GM12878 (cell line): Measurements from ENCODE around the gene ZKSCAN1. TPM values are rescaled to one million over a fixed set of nuclear protein-coding genes. Genes with fewer than 3 reads are reported as not detected.
A peak's percentile ranks its signal among the peaks of the same experiment; 100 is the strongest.

ENCODE experiments used
- ATAC-seq: fragments of 200-7000 bp; cut with Tn5 transposase; 3 replicates; pipeline ENCODE4 v1.9.1; 2020; ENCODE audit warnings: mild to moderate bottlenecking, moderate library complexity
- BruUV-seq: library from RNA; stranded (reverse); fragments of 400-500 nt; replicated peaks from 2 replicates; lab custom pipeline; 2021; lab: Mats Ljungman, UMichigan
- CTCF ChIA-PET: fragments of 300-600 bp; sonication (Branson Sonifier 250); formaldehyde crosslinking; extraction: SDS; loops from one replicate; lab custom pipeline; 2021; ENCODE audit warnings: inconsistent platforms; lab: Yijun Ruan, JAX
- POLR2A ChIA-PET: fragments of 350-600 bp; formaldehyde crosslinking; extraction: SDS; loops from one replicate; lab custom pipeline; 2021; ENCODE audit warnings: inconsistent platforms; lab: Charles Lee
- RAD21 ChIA-PET: fragments of 300-600 bp; sonication (Branson Sonifier 250); formaldehyde crosslinking; loops from one replicate; lab custom pipeline; 2023; ENCODE audit warnings: antibody characterized with exemption; ENCODE audit not compliant: unreplicated experiment; lab: Charles Lee
- SMC1A ChIA-PET: fragments of 300-600 bp; sonication (Branson Sonifier 250); formaldehyde crosslinking; loops from one replicate; lab custom pipeline; 2023; ENCODE audit not compliant: unreplicated experiment, uncharacterized antibody; lab: Charles Lee
- DNase-seq: peaks from one replicate; pipeline ENCODE4 v3.0.0-alpha.2; 2011; ENCODE audit warnings: low read depth, low spot score
- FAIRE-seq: peaks from 3 replicates; lab custom pipeline; 2011; peaks lifted over from hg19 to GRCh38; lab: Jason Lieb, UNC
- H2AFZ ChIP-seq: 2 replicates; pipeline ENCODE4 v1.6.0; 2011; ENCODE audit warnings: low read depth, low read length, control low read depth; ENCODE audit not compliant: control insufficient read depth
- H3K27ac ChIP-seq: 2 replicates; pipeline ENCODE4 v1.5.1; 2011; ENCODE audit warnings: control low read depth; ENCODE audit not compliant: control insufficient read depth, insufficient read depth
- H3K27me3 ChIP-seq, 2 experiments: replicated peaks in 1 of 2; 2 replicates each; pipeline versions ENCODE4 v1.6.0 to v1.6.1; 2011; ENCODE audit warnings: low read length in 1 of 2; ENCODE audit not compliant: control insufficient read depth in 2 of 2, insufficient read depth in 2 of 2
- H3K36me3 ChIP-seq, 2 experiments: 2 replicates each; pipeline ENCODE4 v1.5.1; 2011; ENCODE audit warnings: low read length in 1 of 2; ENCODE audit not compliant: control insufficient read depth in 2 of 2, insufficient read depth in 2 of 2
- H3K4me1 ChIP-seq: 2 replicates; pipeline ENCODE4 v1.6.1; 2011; ENCODE audit warnings: mild to moderate bottlenecking, low read length, moderate library complexity, mixed read lengths; ENCODE audit not compliant: control insufficient read depth, insufficient read depth
- H3K4me2 ChIP-seq: 2 replicates; pipeline ENCODE4 v1.6.0; 2011; ENCODE audit warnings: control low read depth; ENCODE audit not compliant: control insufficient read depth, insufficient read depth
- H3K4me3 ChIP-seq: fragments of 200-600 bp; sonication (generic); 2 replicates; pipeline ENCODE4 v1.5.1; 2016
- H3K79me2 ChIP-seq: 2 replicates; pipeline ENCODE4 v1.6.0; 2011; ENCODE audit warnings: low read length; ENCODE audit not compliant: control insufficient read depth, insufficient read depth
- H3K9ac ChIP-seq: 2 replicates; pipeline ENCODE4 v1.8.0; 2011; ENCODE audit warnings: low read length, control low read depth, mixed read lengths; ENCODE audit not compliant: control insufficient read depth, insufficient read depth
- H3K9me3 ChIP-seq: replicated peaks from 3 replicates; pipeline ENCODE4 v1.5.1; 2011; ENCODE audit warnings: mild to moderate bottlenecking, low read length; ENCODE audit not compliant: control insufficient read depth, insufficient read depth
- H4K20me1 ChIP-seq: 2 replicates; pipeline ENCODE4 v1.6.0; 2011; ENCODE audit not compliant: control insufficient read depth, insufficient read depth
- BACH1 ChIP-seq: fragments of 450-650 bp; IDR thresholded peaks from 2 replicates; pipeline ENCODE4 v1.6.1; 2017; ENCODE audit warnings: mild to moderate bottlenecking, borderline replicate concordance
- ETV6 ChIP-seq, 2 experiments: fragments of 450-650 bp in 1 of 2; IDR thresholded peaks in 1 of 2; conservative IDR thresholded peaks in 1 of 2; 2 replicates each; pipeline ENCODE4 v1.6.1; 2014; ENCODE audit warnings: antibody characterized with exemption in 1 of 2, borderline replicate concordance in 1 of 2, low read depth in 1 of 2, mild to moderate bottlenecking in 1 of 2, moderate library complexity in 1 of 2
- FOS ChIP-seq: IDR thresholded peaks from 3 replicates; pipeline ENCODE4 v1.6.1; 2011; ENCODE audit warnings: borderline replicate concordance; ENCODE audit not compliant: insufficient read length; ENCODE audit errors: extremely low read depth
- HDAC2 ChIP-seq: fragments of 200-600 bp; sonication (generic); IDR thresholded peaks from 2 replicates; pipeline ENCODE4 v1.6.1; 2017
- IKZF2 ChIP-seq, 2 experiments: fragments of 450-650 bp; IDR thresholded peaks; 2 replicates each; pipeline ENCODE4 v1.6.1; 2017; ENCODE audit warnings: mild to moderate bottlenecking in 2 of 2, moderate library complexity in 2 of 2
- KAT2A ChIP-seq: conservative IDR thresholded peaks from 2 replicates; pipeline ENCODE4 v1.6.1; 2011; ENCODE audit warnings: low read depth, low read length; ENCODE audit not compliant: control insufficient read depth
- LARP7 ChIP-seq: fragments of 450-650 bp; IDR thresholded peaks from 2 replicates; pipeline ENCODE4 v1.6.1; 2017; ENCODE audit warnings: mild to moderate bottlenecking
- MAX ChIP-seq: IDR thresholded peaks from 2 replicates; pipeline ENCODE4 v1.6.1; 2012; ENCODE audit warnings: low read depth, low read length, improper control_type of control experiment
- MEF2A ChIP-seq: IDR thresholded peaks from 2 replicates; pipeline ENCODE4 v1.6.1; 2011; ENCODE audit warnings: low read depth, mild to moderate bottlenecking, low read length, moderate library complexity; ENCODE audit not compliant: insufficient read depth
- MXI1 ChIP-seq: fragments of 150-350 bp; IDR thresholded peaks from 2 replicates; pipeline ENCODE4 v1.6.1; 2011; ENCODE audit warnings: low read depth, mild to moderate bottlenecking, inconsistent platforms, low read length, improper control_type of control experiment
- MYC ChIP-seq: IDR thresholded peaks from 2 replicates; pipeline ENCODE4 v1.6.1; 2011; ENCODE audit warnings: mild to moderate bottlenecking, low read length, moderate library complexity, inconsistent platforms; ENCODE audit not compliant: insufficient read depth, insufficient replicate concordance, insufficient read length, severe bottlenecking
- NFYA ChIP-seq: IDR thresholded peaks from 2 replicates; pipeline ENCODE4 v1.6.1; 2011; ENCODE audit warnings: low read depth, mild to moderate bottlenecking, low read length, improper control_type of control experiment, borderline replicate concordance
- PRDM15 ChIP-seq: fragments of 450-650 bp; formaldehyde crosslinking; IDR thresholded peaks from 2 replicates; pipeline ENCODE4 v1.4.0; 2020; ENCODE audit warnings: mild to moderate bottlenecking, moderate library complexity
- RBBP5 ChIP-seq: fragments of 200-600 bp; sonication (generic); conservative IDR thresholded peaks from 2 replicates; pipeline ENCODE4 v1.6.1; 2016
- SP1 ChIP-seq: IDR thresholded peaks from one replicate; pipeline ENCODE4 v1.6.1; 2011; ENCODE audit warnings: low read depth, low read length
- SREBF2 ChIP-seq: IDR thresholded peaks from 2 replicates; pipeline ENCODE4 v1.6.1; 2012; ENCODE audit warnings: mild to moderate bottlenecking, low read length
- WGBS: methylation state at CpG from one replicate; pipeline ENCODE4 v1.1.6; 2016; ENCODE audit warnings: low lambda C conversion rate; ENCODE audit not compliant: insufficient replicate concordance, insufficient coverage; ENCODE audit errors: missing lambda C conversion rate; 5-methylcytosine and 5-hydroxymethylcytosine counted together
- in situ Hi-C: fragments of 300-500 bp; cut with MboI; formaldehyde crosslinking; loops from 9 replicates; pipeline ENCODE4 v1.14.3; 2018; ENCODE audit warnings: mixed read lengths
- intact Hi-C: fragments of 100-400 bp; cut with micrococcal nuclease; formaldehyde crosslinking; loops from one replicate; pipeline ENCODE4 v1.14.2; 2022; ENCODE audit not compliant: unreplicated experiment
- polyA plus RNA-seq, 11 experiments: library from polyadenylated mRNA; depleted of rRNA in 4 of 11; unstranded in 6 of 11; stranded (reverse) in 5 of 11; fragments of >200 nt; fragmentation: Nextera tagmentation in 4 of 11; fragmentation: Illumina TruSeq in 1 of 11; extraction: Ambion mirVana in 4 of 11; extraction: Trizol in 1 of 11; gene quantifications; 1 replicate in 1 of 11; 2 replicates in 10 of 11; pipeline versions ENCODE4 v1.2.1 to v1.2.3, GENCODE V29; 2011 to 2016; ENCODE audit warnings: inconsistent platforms in 2 of 11, missing spikeins in 2 of 11, low read depth in 1 of 11
- total RNA-seq, 4 experiments: library from RNA; depleted of rRNA in 3 of 4; stranded (reverse); fragments of >200 nt in 3 of 4; fragmentation: Illumina TruSeq in 1 of 4; extraction: Trizol in 1 of 4; gene quantifications; 2 replicates each; pipeline versions ENCODE4 v1.2.1 to v1.2.3, GENCODE V29; 2013 to 2021

The ZKSCAN1 gene
- total and polyA plus RNA-seq, 10 of the 15 experiments (the other 5 are each of a cell fraction or from before 2014, with no cell fraction given): 3.2 to 34.4 (median 18.1) TPM

- no peaks in the 10 kb centered on the region for H4K20me1 ChIP-seq
- H3K4me3 ChIP-seq: no peak overlapping the region
- H3K9ac ChIP-seq: no peak overlapping the region
- BruUV-seq: no TSS peak
- TF ChIP-seq MAX: no peak
- TF ChIP-seq LARP7: no peak
- TF ChIP-seq PRDM15: no peak
- TF ChIP-seq SREBF2: no peak
- no peak for TF ChIP-seq MXI1
- TF ChIP-seq IKZF2 (IDR thresholded peaks at IDR 0.05): no peak
- no peak for TF ChIP-seq RBBP5
- TF ChIP-seq KAT2A: no peak
- no peak for TF ChIP-seq MYC
- no peak for TF ChIP-seq MEF2A
- no peak for TF ChIP-seq BACH1
- TF ChIP-seq ETV6 (conservative IDR thresholded peaks at IDR 0.05 in 1 of 2, IDR thresholded peaks at IDR 0.05 in 1 of 2; ENCODE audit: borderline replicate concordance in 1 of 2, low read depth in 1 of 2): no peak
- no peak for TF ChIP-seq SP1
- no peak for TF ChIP-seq FOS
- no peak for TF ChIP-seq NFYA
- TF ChIP-seq HDAC2: no peak
- ChIA-PET RAD21 (interaction anchor here (1.9 kb wide), 1 partner anchor 11 kb away, joined by 10 read pairs; no protein-coding TSS in a partner anchor), SMC1A (interaction anchor here (0.9 to 2.9 kb wide), 2 partner anchors 51 to 141 kb away, joined by 3 to 6 read pairs; no protein-coding TSS in a partner anchor), CTCF (interaction anchor here (0.7 to 1.4 kb wide), 3 partner anchors 10 to 51 kb away, joined by 3 to 4 read pairs (median 4); no protein-coding TSS in a partner anchor), POLR2A (no interaction called here)
- in situ Hi-C loops (no loop called here), intact Hi-C loops (loop anchor here (2.0 to 5.0 kb wide), 2 partner anchors 52 to 131 kb away; partner anchors contain the start of gene TRIM4)
- peaks cover 7% of the 10 kb centered on the region for H3K4me1 ChIP-seq
- 47% methylated on average over 4 of the region's 4 CpGs for WGBS
- no peak overlapping the region for H3K4me2 ChIP-seq
- no peaks in the 10 kb centered on the region for H3K9me3 ChIP-seq
- ATAC-seq: no peak
- no peaks in the 10 kb centered on the region for H3K36me3 ChIP-seq
- H2AFZ ChIP-seq: peak overlapping the region; percentile 99
- H3K27me3 ChIP-seq: no peaks in the 10 kb centered on the region
- no peak for DNase-seq
- no peak for FAIRE-seq
- peaks cover 3% of the 10 kb centered on the region; the same call in 1 of the 2 replicates for H3K79me2 ChIP-seq
- H3K27ac ChIP-seq: no peak overlapping the region
Observed at GRCh38 chr7:100048680-100049079, 33.3 kb downstream of the ZKSCAN1 start.
